H1 (cell line): ENCODE results near the gene RINT1. TPM values are rescaled to one million over a fixed set of nuclear protein-coding genes. Genes with fewer than 3 reads are reported as not detected.

Source experiments
- CTCF ChIA-PET: fragments of 300-600 bp; sonication (Branson Sonifier 250); formaldehyde crosslinking; loops from one replicate; lab custom pipeline; 2021; ENCODE audit not compliant: partially characterized antibody; lab: Charles Lee
- POLR2A ChIA-PET: fragments of 300-600 bp; sonication (Branson Sonifier 250); formaldehyde crosslinking; loops from one replicate; lab custom pipeline; 2021; ENCODE audit warnings: inconsistent platforms; ENCODE audit not compliant: partially characterized antibody; lab: Charles Lee
- DNase-seq, 2 experiments: peaks; one replicate each; pipeline versions ENCODE4 v3.0.0 to v3.0.0-alpha.2; 2010 to 2022; ENCODE audit warnings: low spot score in 2 of 2, low read depth in 1 of 2, mixed read lengths in 1 of 2
- FAIRE-seq: peaks from 2 replicates; lab custom pipeline; 2011; peaks lifted over from hg19 to GRCh38; lab: Jason Lieb, UNC
- H2AFZ ChIP-seq: 2 replicates; pipeline ENCODE4 v1.8.1; 2012; ENCODE audit warnings: low read length, inconsistent platforms
- H2AK5ac ChIP-seq: 2 replicates; pipeline ENCODE4 v1.6.1; 2013; ENCODE audit warnings: low read depth, low read length
- H2BK120ac ChIP-seq: replicated peaks from 2 replicates; pipeline ENCODE3; 2013; ENCODE audit warnings: low read depth, low read length, inconsistent platforms
- H2BK12ac ChIP-seq: 2 replicates; pipeline ENCODE4 v1.6.1; 2013; ENCODE audit warnings: low read depth, low read length
- H2BK15ac ChIP-seq: 2 replicates; pipeline ENCODE4 v1.6.1; 2013; ENCODE audit warnings: low read length
- H2BK20ac ChIP-seq: 2 replicates; pipeline ENCODE4 v1.6.1; 2013; ENCODE audit warnings: low read length
- H2BK5ac ChIP-seq: 2 replicates; pipeline ENCODE4 v1.6.1; 2013; ENCODE audit warnings: low read depth, low read length
- H3K14ac ChIP-seq: 2 replicates; pipeline ENCODE4 v1.6.1; 2013; ENCODE audit warnings: inconsistent platforms; ENCODE audit not compliant: insufficient read length
- H3K18ac ChIP-seq: 2 replicates; pipeline ENCODE4 v1.6.1; 2013; ENCODE audit warnings: low read length; ENCODE audit errors: extremely low read depth
- H3K23ac ChIP-seq: 2 replicates; pipeline ENCODE4 v1.6.1; 2013; ENCODE audit warnings: inconsistent platforms; ENCODE audit not compliant: insufficient read length
- H3K23me2 ChIP-seq: 2 replicates; pipeline ENCODE4 v1.6.1; 2013; ENCODE audit warnings: low read depth, low read length
- H3K27ac ChIP-seq: 2 replicates; pipeline ENCODE4 v1.6.1; 2011; ENCODE audit warnings: low read depth, low read length, inconsistent platforms
- H3K27me3 ChIP-seq, 4 experiments: replicated peaks in 1 of 4; 1 replicate in 1 of 4; 2 replicates in 3 of 4; pipeline versions ENCODE4 v1.6.1 to v1.8.1; 2011 to 2013; ENCODE audit warnings: low read length in 3 of 4, mild to moderate bottlenecking in 3 of 4, inconsistent platforms in 2 of 4, mixed read lengths in 2 of 4, moderate library complexity in 1 of 4; ENCODE audit not compliant: control insufficient read depth in 3 of 4, insufficient read depth in 3 of 4; ENCODE audit errors: extremely low read depth in 1 of 4
- H3K36me3 ChIP-seq, 4 experiments: 2 replicates each; pipeline versions ENCODE4 v1.6.1 to v1.8.1; 2011 to 2013; ENCODE audit warnings: mild to moderate bottlenecking in 4 of 4, low read length in 3 of 4, moderate library complexity in 2 of 4, control low read depth in 1 of 4, inconsistent platforms in 1 of 4; ENCODE audit not compliant: insufficient read depth in 4 of 4, control insufficient read depth in 2 of 4
- H3K4ac ChIP-seq: replicated peaks from 2 replicates; pipeline ENCODE3; 2013; ENCODE audit warnings: low read length, low read depth, mixed read lengths, inconsistent platforms; ENCODE audit not compliant: insufficient read length
- H3K4me1 ChIP-seq, 4 experiments: replicated peaks in 1 of 4; 1 replicate in 1 of 4; 2 replicates in 3 of 4; pipeline versions ENCODE4 v1.6.1 to v1.8.1; 2011 to 2013; ENCODE audit warnings: low read length in 3 of 4, inconsistent platforms in 2 of 4, mixed read lengths in 1 of 4; ENCODE audit not compliant: insufficient read depth in 4 of 4, control insufficient read depth in 3 of 4
- H3K4me2 ChIP-seq, 2 experiments: 2 replicates each; pipeline versions ENCODE4 v1.6.1 to v1.8.1; 2011 to 2013; ENCODE audit warnings: low read depth in 2 of 2, low read length in 2 of 2, control low read depth in 1 of 2, inconsistent platforms in 1 of 2, mild to moderate bottlenecking in 1 of 2; ENCODE audit not compliant: insufficient read depth in 1 of 2
- H3K4me3 ChIP-seq, 4 experiments: fragments of 200-600, 300-600 bp in 1 of 4; sonication (generic), shearing (Covaris generic), sonication (Bioruptor Twin) in 1 of 4; 2 replicates each; pipeline versions ENCODE4 v1.5.1 to v1.8.1; 2011 to 2016; ENCODE audit warnings: low read length in 4 of 4, low read depth in 3 of 4, control low read depth in 2 of 4, inconsistent platforms in 2 of 4, mild to moderate bottlenecking in 2 of 4, mixed read lengths in 1 of 4, moderate library complexity in 1 of 4; ENCODE audit not compliant: insufficient read depth in 2 of 4; ENCODE audit errors: extremely low read depth in 1 of 4
- H3K56ac ChIP-seq: replicated peaks from 2 replicates; pipeline ENCODE3; 2013; ENCODE audit warnings: low read depth, mild to moderate bottlenecking, mixed read lengths, low read length, inconsistent platforms; ENCODE audit not compliant: insufficient read length
- H3K79me1 ChIP-seq: 2 replicates; pipeline ENCODE4 v1.6.1; 2013; ENCODE audit warnings: low read depth, low read length, control low read depth
- H3K79me2 ChIP-seq, 2 experiments: 2 replicates each; pipeline versions ENCODE4 v1.6.1 to v1.8.1; 2012 to 2013; ENCODE audit warnings: low read length in 2 of 2, mild to moderate bottlenecking in 2 of 2, inconsistent platforms in 1 of 2; ENCODE audit not compliant: insufficient read depth in 2 of 2, control insufficient read depth in 1 of 2
- H3K9ac ChIP-seq, 4 experiments: replicated peaks in 1 of 4; 1 replicate in 1 of 4; 2 replicates in 3 of 4; pipeline versions ENCODE4 v1.6.1 to v1.8.1; 2011 to 2013; ENCODE audit warnings: low read depth in 3 of 4, low read length in 3 of 4, control low read depth in 2 of 4, mild to moderate bottlenecking in 2 of 4, moderate library complexity in 2 of 4, inconsistent platforms in 1 of 4; ENCODE audit errors: extremely low read depth in 1 of 4
- H3K9me3 ChIP-seq, 2 experiments: 2 replicates each; pipeline versions ENCODE4 v1.6.1 to v1.8.1; 2012 to 2013; ENCODE audit warnings: mild to moderate bottlenecking in 2 of 2, moderate library complexity in 2 of 2, control low read depth in 1 of 2, inconsistent platforms in 1 of 2, low read depth in 1 of 2, low read length in 1 of 2, mixed read lengths in 1 of 2; ENCODE audit not compliant: insufficient read depth in 2 of 2
- H4K20me1 ChIP-seq, 2 experiments: replicated peaks in 1 of 2; 2 replicates each; pipeline versions ENCODE3 to v1.8.1; 2011 to 2013; ENCODE audit warnings: inconsistent platforms in 2 of 2, low read length in 2 of 2, mild to moderate bottlenecking in 1 of 2; ENCODE audit not compliant: insufficient read depth in 2 of 2, control insufficient read depth in 1 of 2
- H4K5ac ChIP-seq: 2 replicates; pipeline ENCODE4 v1.6.1; 2013; ENCODE audit warnings: low read length, low read depth, mixed read lengths, inconsistent platforms; ENCODE audit not compliant: insufficient read length
- H4K8ac ChIP-seq: 2 replicates; pipeline ENCODE4 v1.8.0; 2013; ENCODE audit warnings: mild to moderate bottlenecking, moderate library complexity, low read length, inconsistent platforms; ENCODE audit not compliant: insufficient read depth; ENCODE audit errors: extremely low read depth
- H4K91ac ChIP-seq: replicated peaks from 2 replicates; pipeline ENCODE3; 2013; ENCODE audit warnings: low read length, mixed read lengths, inconsistent platforms; ENCODE audit not compliant: insufficient read length
- FOSL1 ChIP-seq: IDR thresholded peaks from 2 replicates; pipeline ENCODE4 v1.6.1; 2011; ENCODE audit warnings: mild to moderate bottlenecking, low read depth, low read length, moderate library complexity; ENCODE audit not compliant: insufficient read depth
- KDM4A ChIP-seq: IDR thresholded peaks from one replicate; pipeline ENCODE4 v1.7.1; 2012; ENCODE audit warnings: low read depth, mild to moderate bottlenecking, moderate library complexity, low read length, inconsistent platforms; ENCODE audit not compliant: severe bottlenecking
- RAD21 ChIP-seq, 2 experiments: IDR thresholded peaks in 1 of 2; conservative IDR thresholded peaks in 1 of 2; 2 replicates each; pipeline ENCODE4 v1.6.1; 2011; ENCODE audit warnings: low read depth in 2 of 2, low read length in 2 of 2, improper control_type of control experiment in 1 of 2, inconsistent platforms in 1 of 2, mild to moderate bottlenecking in 1 of 2, moderate library complexity in 1 of 2
- SIRT6 ChIP-seq: IDR thresholded peaks from one replicate; pipeline ENCODE4 v1.7.1; 2012; ENCODE audit warnings: low read length, inconsistent platforms
- SP2 ChIP-seq: IDR thresholded peaks from 2 replicates; pipeline ENCODE4 v1.6.1; 2012; ENCODE audit warnings: mild to moderate bottlenecking, low read length, inconsistent platforms
- polyA plus RNA-seq, 7 experiments: library from polyadenylated mRNA; depleted of rRNA in 3 of 7; stranded (reverse) in 5 of 7; unstranded in 2 of 7; fragments of >200 nt in 5 of 7; fragments of 200-250 nt in 2 of 7; gene quantifications; 1 replicate in 5 of 7; 2 replicates in 1 of 7; 4 replicates in 1 of 7; pipeline versions ENCODE4 v1.2.1 to v1.2.3, GENCODE V29; 2011 to 2013; ENCODE audit warnings: missing spikeins in 2 of 7, mixed read lengths in 2 of 7
- total RNA-seq: library from RNA; stranded (reverse); fragmentation: NEBNext Ultra II Directional; extraction: Animal tissue kit (Norgen Biotek cat#: 25700); gene quantifications from 2 replicates; pipeline ENCODE4 v1.2.1, GENCODE V29; 2021

Gene RINT1
- total and polyA plus RNA-seq, 2 of the 8 experiments (the other 6 are each of a cell fraction or from before 2014, with no cell fraction given) = 7.8 to 21.8 TPM

- Histone ChIP-seq H3K9ac (no peak overlapping the region), H3K23ac (no peak overlapping the region)
Observed at GRCh38 chr7:105578496-105578895, 46.5 kb downstream of the RINT1 start.

More at GRCh38 chr7:105578496-105578895, 46.5 kb downstream of the RINT1 start:
- Histone ChIP-seq H2BK5ac (no peak overlapping the region), H3K9me3 (peaks cover 0 to 3% of the 10 kb centered on the region in 2 experiments; a peak in 1 of 4 replicates), H3K79me1 (no peaks in the 10 kb centered on the region), H3K4ac (no peak overlapping the region), H3K27me3 (no peaks in the 10 kb centered on the region), H3K4me3 (no peak overlapping the region), H3K14ac (no peak overlapping the region), H2BK15ac (no peak overlapping the region), H2AK5ac (no peak overlapping the region), H2AFZ (no peak overlapping the region), H3K4me2 (no peak overlapping the region), H4K5ac (no peak overlapping the region), H4K91ac (no peak overlapping the region), H3K56ac (no peak overlapping the region), H2BK20ac (no peak overlapping the region), H3K23me2 (peaks cover 3% of the 10 kb centered on the region; the same call in 1 of the 2 replicates), H3K4me1 (peaks cover 0 to 5% (median 1%) of the 10 kb centered on the region in 4 experiments; a peak in 3 of 7 replicates), H4K20me1 (no peaks in the 10 kb centered on the region), H4K8ac (no peak overlapping the region), H2BK120ac (no peak overlapping the region), H3K79me2 (no peaks in the 10 kb centered on the region), H3K18ac (no peak overlapping the region), H3K36me3 (no peaks in the 10 kb centered on the region), H3K27ac (no peak overlapping the region), H2BK12ac (no peak overlapping the region)
- TF ChIP-seq FOSL1 = no peak
- TF ChIP-seq RAD21 (IDR thresholded peaks at IDR 0.05 in 1 of 2, conservative IDR thresholded peaks at IDR 0.05 in 1 of 2; ENCODE audit: low read depth in 2 of 2, low read length in 2 of 2) = no peak
- no peak for TF ChIP-seq KDM4A
- TF ChIP-seq SP2 = no peak
- TF ChIP-seq SIRT6 = no peak
- FAIRE-seq (no peak), DNase-seq (no peak)
- CTCF ChIA-PET = interaction anchor here (1.3 kb wide), 1 partner anchor 8 kb away, joined by 3 read pairs; no protein-coding TSS in a partner anchor
- POLR2A ChIA-PET = no interaction called here
